Measurements from ENCODE around the gene TTC7B.

DNA sequence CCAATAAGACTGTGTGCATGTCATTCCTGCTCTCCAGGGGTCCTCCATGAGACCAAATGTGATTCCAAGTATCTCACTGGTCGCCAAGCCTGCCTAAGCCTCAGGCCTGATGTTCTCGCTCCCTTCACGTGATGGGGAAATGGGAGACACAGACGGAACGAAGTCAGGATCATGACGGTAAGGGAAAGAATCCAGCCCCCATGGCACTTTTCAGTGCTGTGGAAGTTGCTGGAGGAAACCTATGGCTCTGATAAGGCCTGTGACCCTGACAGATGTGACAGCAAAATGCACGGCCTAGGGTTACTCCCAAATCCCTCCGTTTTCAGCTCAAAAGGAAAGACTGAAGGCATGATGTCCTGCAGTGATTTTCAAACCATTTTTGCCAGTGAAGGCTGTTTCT, 234.5 kb downstream of the TTC7B start:
- TF ChIP-seq POLR2A (IDR thresholded peaks at IDR 0.05) = no peak
- TF ChIP-seq, protein P1, sequence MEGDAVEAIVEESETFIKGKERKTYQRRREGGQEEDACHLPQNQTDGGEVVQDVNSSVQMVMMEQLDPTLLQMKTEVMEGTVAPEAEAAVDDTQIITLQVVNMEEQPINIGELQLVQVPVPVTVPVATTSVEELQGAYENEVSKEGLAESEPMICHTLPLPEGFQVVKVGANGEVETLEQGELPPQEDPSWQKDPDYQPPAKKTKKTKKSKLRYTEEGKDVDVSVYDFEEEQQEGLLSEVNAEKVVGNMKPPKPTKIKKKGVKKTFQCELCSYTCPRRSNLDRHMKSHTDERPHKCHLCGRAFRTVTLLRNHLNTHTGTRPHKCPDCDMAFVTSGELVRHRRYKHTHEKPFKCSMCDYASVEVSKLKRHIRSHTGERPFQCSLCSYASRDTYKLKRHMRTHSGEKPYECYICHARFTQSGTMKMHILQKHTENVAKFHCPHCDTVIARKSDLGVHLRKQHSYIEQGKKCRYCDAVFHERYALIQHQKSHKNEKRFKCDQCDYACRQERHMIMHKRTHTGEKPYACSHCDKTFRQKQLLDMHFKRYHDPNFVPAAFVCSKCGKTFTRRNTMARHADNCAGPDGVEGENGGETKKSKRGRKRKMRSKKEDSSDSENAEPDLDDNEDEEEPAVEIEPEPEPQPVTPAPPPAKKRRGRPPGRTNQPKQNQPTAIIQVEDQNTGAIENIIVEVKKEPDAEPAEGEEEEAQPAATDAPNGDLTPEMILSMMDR (IDR thresholded peaks at IDR 0.05) = no peak
